Tibial nerve (tissue), 4 donors: ENCODE data around the gene PPM1F. TPM values are rescaled to one million over a fixed set of nuclear protein-coding genes. Genes with fewer than 3 reads are reported as not detected.

Experiments
- DNase-seq, 2 donors: peaks; one replicate each; pipeline ENCODE4 v3.0.0-alpha.2; 2019; ENCODE audit warnings: low spot score in 2 of 2
- H3K27ac ChIP-seq, 4 donors: fragments of 200-600 bp; sonication (generic) in 3 of 4; one replicate each; pipeline ENCODE4 v1.5.1; 2017 to 2019; ENCODE audit warnings: mild to moderate bottlenecking in 1 of 4
- H3K27me3 ChIP-seq, 2 donors: fragments of 200-600 bp; sonication (generic) in 1 of 2; one replicate each; pipeline versions ENCODE4 v1.5.1 to v1.6.0; 2017 to 2019
- H3K36me3 ChIP-seq, 3 donors: fragments of 200-600 bp; sonication (generic); one replicate each; pipeline ENCODE4 v1.5.1; 2018 to 2019
- H3K4me1 ChIP-seq, 4 donors: fragments of 200-600 bp; sonication (generic) in 3 of 4; one replicate each; pipeline ENCODE4 v1.5.1; 2017 to 2019
- H3K4me3 ChIP-seq, 4 donors: fragments of 200-600 bp; sonication (generic) in 3 of 4; one replicate each; pipeline ENCODE4 v1.5.1; 2017 to 2019; ENCODE audit warnings: mild to moderate bottlenecking in 1 of 4, moderate library complexity in 1 of 4
- H3K9me3 ChIP-seq, 4 donors: fragments of 200-600 bp; sonication (generic) in 3 of 4; one replicate each; pipeline ENCODE4 v1.5.1; 2017 to 2019
- EP300 ChIP-seq, 2 donors: sonication (generic); formaldehyde crosslinking; IDR thresholded peaks; one replicate each; pipeline ENCODE4 v1.6.1; 2017; ENCODE audit warnings: antibody characterized with exemption in 2 of 2, mild to moderate bottlenecking in 1 of 2
- POLR2A ChIP-seq, 2 donors: fragments of 450-650 bp; IDR thresholded peaks; one replicate each; pipeline ENCODE4 v1.6.1; 2017; ENCODE audit warnings: antibody characterized with exemption in 2 of 2, mild to moderate bottlenecking in 2 of 2, moderate library complexity in 2 of 2
- WGBS, 2 donors: methylation state at CpG; one replicate each; pipeline ENCODE4 v1.1.5; 2018; 5-methylcytosine and 5-hydroxymethylcytosine counted together
- total RNA-seq, 4 donors: library from RNA; depleted of rRNA; stranded (reverse); fragments of >200 nt; gene quantifications; one replicate each; pipeline ENCODE4 v1.1.0, GENCODE V29; 2016
- TF ChIP-seq, protein P1 (sequence below), 5 experiments: fragments of 200-600 bp in 3 of 5; fragments of 450-650 bp in 2 of 5; sonication (generic) in 3 of 5; IDR thresholded peaks; one replicate each; pipeline ENCODE4 v1.5.1; 2016 to 2019; ENCODE audit warnings: antibody characterized with exemption in 5 of 5, mild to moderate bottlenecking in 3 of 5, moderate library complexity in 2 of 5

The PPM1F gene
- total RNA-seq, 4 donors from 2014 or later: 59.4 to 78.3 (median 67.2) TPM

- WGBS, 2 donors: 88 to 91% methylated on average over 20 to 22 of the region's 24 CpGs
- Histone ChIP-seq H3K36me3 (peaks cover 6 to 82% (median 22%) of the 10 kb centered on the region in 3 donors), H3K27me3 (no peaks in the 10 kb centered on the region), H3K27ac (peak overlapping the region in 1 of 4 donors; percentile 4), H3K4me1 (no peaks in the 10 kb centered on the region), H3K4me3 (no peak overlapping the region), H3K9me3 (no peaks in the 10 kb centered on the region)
- TF ChIP-seq, protein P1, sequence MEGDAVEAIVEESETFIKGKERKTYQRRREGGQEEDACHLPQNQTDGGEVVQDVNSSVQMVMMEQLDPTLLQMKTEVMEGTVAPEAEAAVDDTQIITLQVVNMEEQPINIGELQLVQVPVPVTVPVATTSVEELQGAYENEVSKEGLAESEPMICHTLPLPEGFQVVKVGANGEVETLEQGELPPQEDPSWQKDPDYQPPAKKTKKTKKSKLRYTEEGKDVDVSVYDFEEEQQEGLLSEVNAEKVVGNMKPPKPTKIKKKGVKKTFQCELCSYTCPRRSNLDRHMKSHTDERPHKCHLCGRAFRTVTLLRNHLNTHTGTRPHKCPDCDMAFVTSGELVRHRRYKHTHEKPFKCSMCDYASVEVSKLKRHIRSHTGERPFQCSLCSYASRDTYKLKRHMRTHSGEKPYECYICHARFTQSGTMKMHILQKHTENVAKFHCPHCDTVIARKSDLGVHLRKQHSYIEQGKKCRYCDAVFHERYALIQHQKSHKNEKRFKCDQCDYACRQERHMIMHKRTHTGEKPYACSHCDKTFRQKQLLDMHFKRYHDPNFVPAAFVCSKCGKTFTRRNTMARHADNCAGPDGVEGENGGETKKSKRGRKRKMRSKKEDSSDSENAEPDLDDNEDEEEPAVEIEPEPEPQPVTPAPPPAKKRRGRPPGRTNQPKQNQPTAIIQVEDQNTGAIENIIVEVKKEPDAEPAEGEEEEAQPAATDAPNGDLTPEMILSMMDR (IDR thresholded peaks at IDR 0.05): no peak
- TF ChIP-seq EP300 (IDR thresholded peaks at IDR 0.05): no peak
- DNase-seq: no peak
These were observed 7.8 kb upstream of the PPM1F start for GRCh38 chr22:21960200-21961126.

GRCh38 chr22:21959274-21960074, 6.8 kb upstream of the PPM1F start:
- H3K27me3 ChIP-seq: no peaks in the 10 kb centered on the region
- no peak for DNase-seq
- no peaks in the 10 kb centered on the region for H3K4me1 ChIP-seq
- no peak for TF ChIP-seq EP300 (IDR thresholded peaks at IDR 0.05)
- no peak for TF ChIP-seq POLR2A (IDR thresholded peaks at IDR 0.05)
- TF ChIP-seq, protein P1 (IDR thresholded peaks at IDR 0.05): no peak
- H3K4me3 ChIP-seq: no peak overlapping the region
- WGBS, 2 donors: 84 to 85% methylated on average over 13 to 18 of the region's 18 CpGs
- peaks cover 4 to 72% (median 14%) of the 10 kb centered on the region in 3 donors for H3K36me3 ChIP-seq
- no peak overlapping the region for H3K27ac ChIP-seq
- H3K9me3 ChIP-seq: no peaks in the 10 kb centered on the region

- TF ChIP-seq, protein P1 (IDR thresholded peaks at IDR 0.05): no peak
- TF ChIP-seq EP300 (IDR thresholded peaks at IDR 0.05): no peak
- no peak for TF ChIP-seq POLR2A (IDR thresholded peaks at IDR 0.05)
- H3K4me1 ChIP-seq: no peaks in the 10 kb centered on the region
- no peaks in the 10 kb centered on the region for H3K27me3 ChIP-seq
- no peak overlapping the region for H3K27ac ChIP-seq
- no peak for DNase-seq
- H3K36me3 ChIP-seq: peaks cover 0 to 64% (median 6%) of the 10 kb centered on the region in 3 donors
- no peaks in the 10 kb centered on the region for H3K9me3 ChIP-seq
- H3K4me3 ChIP-seq: no peak overlapping the region
- 89 to 90% methylated on average over 20 to 22 of the region's 22 CpGs for WGBS, 2 donors
These were observed 6.0 kb upstream of the PPM1F start for GRCh38 chr22:21958360-21959273.

- 8% methylated on average over 8 to 20 of the region's 29 CpGs for WGBS, 2 donors
- no peak for DNase-seq
- H3K4me1 ChIP-seq: peaks cover 0 to 58% (median 33%) of the 10 kb centered on the region in 4 donors
- H3K4me3 ChIP-seq: peak overlapping the region; percentile 50 to 78 (median 64)
- no peak for TF ChIP-seq EP300 (IDR thresholded peaks at IDR 0.05)
- TF ChIP-seq, protein P1 (IDR thresholded peaks at IDR 0.05): no peak
- no peak for TF ChIP-seq POLR2A (IDR thresholded peaks at IDR 0.05)
- peaks cover 0 to 3% (median 0%) of the 10 kb centered on the region in 3 donors for H3K36me3 ChIP-seq
- peak overlapping the region; percentile 32 to 96 (median 85) for H3K27ac ChIP-seq
- H3K9me3 ChIP-seq: no peaks in the 10 kb centered on the region
- no peaks in the 10 kb centered on the region for H3K27me3 ChIP-seq
These were observed 650 bp downstream of the PPM1F start for GRCh38 chr22:21951931-21952465.
